Measurements from ENCODE around the gene CFI.
"Not testable (repeated sequence)": the region's sequence is repeated elsewhere in the genome, so short reads cannot be mapped to it uniquely, and the experiment has no call there.

DNA sequence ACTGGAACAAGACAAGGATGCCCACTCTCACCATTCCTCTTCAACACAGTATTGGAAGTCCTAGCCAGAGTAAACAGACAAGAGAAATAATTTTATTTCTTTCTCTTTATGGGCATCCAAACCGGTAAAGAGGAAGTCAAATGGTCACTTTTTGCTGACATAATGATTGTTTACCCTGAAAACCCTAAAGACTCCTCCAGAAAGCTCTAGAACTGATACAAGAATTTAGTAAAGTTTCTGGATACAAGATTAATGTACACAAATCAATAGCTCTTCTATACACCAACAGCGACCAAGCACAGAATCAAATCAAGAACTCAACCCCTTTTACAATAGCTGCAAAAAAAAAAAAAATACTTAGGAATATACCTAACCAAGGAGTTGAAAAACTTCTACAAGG, 19.7 kb downstream of the CFI start:
- TF ChIP-seq, protein P1, sequence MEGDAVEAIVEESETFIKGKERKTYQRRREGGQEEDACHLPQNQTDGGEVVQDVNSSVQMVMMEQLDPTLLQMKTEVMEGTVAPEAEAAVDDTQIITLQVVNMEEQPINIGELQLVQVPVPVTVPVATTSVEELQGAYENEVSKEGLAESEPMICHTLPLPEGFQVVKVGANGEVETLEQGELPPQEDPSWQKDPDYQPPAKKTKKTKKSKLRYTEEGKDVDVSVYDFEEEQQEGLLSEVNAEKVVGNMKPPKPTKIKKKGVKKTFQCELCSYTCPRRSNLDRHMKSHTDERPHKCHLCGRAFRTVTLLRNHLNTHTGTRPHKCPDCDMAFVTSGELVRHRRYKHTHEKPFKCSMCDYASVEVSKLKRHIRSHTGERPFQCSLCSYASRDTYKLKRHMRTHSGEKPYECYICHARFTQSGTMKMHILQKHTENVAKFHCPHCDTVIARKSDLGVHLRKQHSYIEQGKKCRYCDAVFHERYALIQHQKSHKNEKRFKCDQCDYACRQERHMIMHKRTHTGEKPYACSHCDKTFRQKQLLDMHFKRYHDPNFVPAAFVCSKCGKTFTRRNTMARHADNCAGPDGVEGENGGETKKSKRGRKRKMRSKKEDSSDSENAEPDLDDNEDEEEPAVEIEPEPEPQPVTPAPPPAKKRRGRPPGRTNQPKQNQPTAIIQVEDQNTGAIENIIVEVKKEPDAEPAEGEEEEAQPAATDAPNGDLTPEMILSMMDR (IDR thresholded peaks at IDR 0.05; ENCODE audit: borderline replicate concordance, extremely low read depth, low read length, poor library complexity, severe bottlenecking) = not testable (repeated sequence)
- not testable (repeated sequence) for TF ChIP-seq EZH2 (IDR thresholded peaks at IDR 0.05; ENCODE audit: borderline replicate concordance, low read depth, low read length, severe bottlenecking)
